ENCODE measurements around the gene PKP4. TPM values are rescaled to one million over a fixed set of nuclear protein-coding genes. Genes with fewer than 3 reads are reported as not detected.
A peak's percentile ranks its signal among the peaks of the same experiment; 100 is the strongest.

The PKP4 gene
- total and polyA plus RNA-seq, 9 of the 15 experiments (the other 6 are each of a cell fraction or from before 2014, with no cell fraction given) = 24.6 to 99.1 (median 74.0) TPM

GRCh38 chr2:158457826-158458616 is 1.3 kb downstream of the PKP4 start (continued):
- TF ChIP-seq FOXO4 (CRISPR knock-in tag; IDR thresholded peaks at IDR 0.05) = no peak
- no peak for TF ChIP-seq STAT5A (IDR thresholded peaks at IDR 0.05; ENCODE audit: borderline replicate concordance, low read length)
- no peak for TF ChIP-seq ZNF324 (CRISPR knock-in tag; IDR thresholded peaks at IDR 0.05)
- no peak for TF ChIP-seq NR2F6 (CRISPR knock-in tag; IDR thresholded peaks at IDR 0.05)
- TF ChIP-seq NFE2L1 (tag; IDR thresholded peaks at IDR 0.05; ENCODE audit: borderline replicate concordance, low read depth) = no peak
- TF ChIP-seq EWSR1 (IDR thresholded peaks at IDR 0.05; ENCODE audit: borderline replicate concordance, low read depth, partially characterized antibody) = no peak
- no peak for TF ChIP-seq GABPB2 (CRISPR knock-in tag; conservative IDR thresholded peaks at IDR 0.05)
- no peak for TF ChIP-seq ZNF780A (CRISPR knock-in tag; IDR thresholded peaks at IDR 0.05)
- peak; percentile 77 for TF ChIP-seq POLR2G (IDR thresholded peaks at IDR 0.05; ENCODE audit: low read depth, low read length)
- no peak for TF ChIP-seq CCAR2 (IDR thresholded peaks at IDR 0.05; ENCODE audit: low read depth, low read length)
- TF ChIP-seq CGGBP1 (CRISPR knock-in tag; IDR thresholded peaks at IDR 0.05) = no peak
- no peak for TF ChIP-seq PHB (CRISPR knock-in tag; IDR thresholded peaks at IDR 0.05)
- peak; percentile 69 for TF ChIP-seq RBM22 (IDR thresholded peaks at IDR 0.05; ENCODE audit: low read depth, low read length, poor library complexity, severe bottlenecking)
- no peak for TF ChIP-seq ZFP91 (CRISPR knock-in tag; IDR thresholded peaks at IDR 0.05)
- no peak for TF ChIP-seq ARHGAP35 (IDR thresholded peaks at IDR 0.05; ENCODE audit: partially characterized antibody)
- no peak for TF ChIP-seq CC2D1A (IDR thresholded peaks at IDR 0.05)
- TF ChIP-seq MEF2D (tag; conservative IDR thresholded peaks at IDR 0.05; ENCODE audit: low read depth) = no peak
- no peak; the same call in 1 of the 2 replicates for TF ChIP-seq PHF8 (IDR thresholded peaks at IDR 0.05; ENCODE audit: borderline replicate concordance, low read length)
- no peak for TF ChIP-seq TOE1 (IDR thresholded peaks at IDR 0.05; ENCODE audit: borderline replicate concordance)
- TF ChIP-seq TOE1 (CRISPR knock-in tag; IDR thresholded peaks at IDR 0.05; ENCODE audit: borderline replicate concordance, low read depth) = no peak
- TF ChIP-seq ELF4 (CRISPR knock-in tag; IDR thresholded peaks at IDR 0.05) = no peak
- TF ChIP-seq ZZZ3 (IDR thresholded peaks at IDR 0.05) = no peak
- TF ChIP-seq E4F1 (CRISPR knock-in tag; IDR thresholded peaks at IDR 0.05; ENCODE audit: borderline replicate concordance) = no peak
- TF ChIP-seq NR1H2 (CRISPR knock-in tag; IDR thresholded peaks at IDR 0.05) = no peak
